A673 (cell line): Measurements from ENCODE around the gene CARD11.

ENCODE experiments used
- EZH2 ChIP-seq: fragments of 200-600 bp; sonication (generic); IDR thresholded peaks from 2 replicates; pipeline ENCODE4 v1.6.1; 2017; ENCODE audit warnings: borderline replicate concordance, low read depth, mild to moderate bottlenecking, mixed read lengths, antibody characterized with exemption, low read length; ENCODE audit not compliant: poor library complexity, severe bottlenecking
- TF ChIP-seq, protein P1 (sequence below): fragments of 300-800, 200-600 bp; sonication (generic); conservative IDR thresholded peaks from 2 replicates; pipeline ENCODE4 v1.5.1; 2017; ENCODE audit warnings: low read depth, mild to moderate bottlenecking, antibody characterized with exemption, low read length, moderate library complexity, mixed read lengths

DNA sequence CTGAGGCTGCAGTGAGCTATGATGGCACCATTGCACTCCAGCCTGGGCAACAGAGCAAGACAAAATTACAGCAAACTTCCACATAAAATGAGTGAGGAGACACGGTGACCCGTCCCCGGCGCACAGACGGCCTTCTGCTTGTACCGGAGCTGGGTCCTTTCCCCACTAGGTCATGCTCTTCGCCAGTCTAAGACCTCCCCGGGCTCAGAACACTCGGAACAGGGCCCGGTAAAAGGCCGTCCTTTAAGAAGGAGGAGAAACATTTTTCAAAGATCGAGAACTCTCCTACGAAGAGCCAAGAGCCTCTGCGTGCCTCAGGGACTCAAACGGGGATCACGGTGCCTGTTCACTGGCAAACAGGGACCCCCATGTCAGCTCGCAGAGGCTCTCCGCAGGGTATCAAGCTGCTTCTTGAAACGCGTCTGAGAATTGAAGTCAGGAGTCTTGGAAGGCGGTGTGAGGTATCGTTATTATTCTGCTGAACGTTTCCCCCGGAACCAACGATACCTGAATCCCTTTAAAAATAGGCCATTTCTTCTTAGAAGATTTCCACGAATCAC is 9.0 kb downstream of the CARD11 start:
- no peak for TF ChIP-seq EZH2
- TF ChIP-seq, protein P1, sequence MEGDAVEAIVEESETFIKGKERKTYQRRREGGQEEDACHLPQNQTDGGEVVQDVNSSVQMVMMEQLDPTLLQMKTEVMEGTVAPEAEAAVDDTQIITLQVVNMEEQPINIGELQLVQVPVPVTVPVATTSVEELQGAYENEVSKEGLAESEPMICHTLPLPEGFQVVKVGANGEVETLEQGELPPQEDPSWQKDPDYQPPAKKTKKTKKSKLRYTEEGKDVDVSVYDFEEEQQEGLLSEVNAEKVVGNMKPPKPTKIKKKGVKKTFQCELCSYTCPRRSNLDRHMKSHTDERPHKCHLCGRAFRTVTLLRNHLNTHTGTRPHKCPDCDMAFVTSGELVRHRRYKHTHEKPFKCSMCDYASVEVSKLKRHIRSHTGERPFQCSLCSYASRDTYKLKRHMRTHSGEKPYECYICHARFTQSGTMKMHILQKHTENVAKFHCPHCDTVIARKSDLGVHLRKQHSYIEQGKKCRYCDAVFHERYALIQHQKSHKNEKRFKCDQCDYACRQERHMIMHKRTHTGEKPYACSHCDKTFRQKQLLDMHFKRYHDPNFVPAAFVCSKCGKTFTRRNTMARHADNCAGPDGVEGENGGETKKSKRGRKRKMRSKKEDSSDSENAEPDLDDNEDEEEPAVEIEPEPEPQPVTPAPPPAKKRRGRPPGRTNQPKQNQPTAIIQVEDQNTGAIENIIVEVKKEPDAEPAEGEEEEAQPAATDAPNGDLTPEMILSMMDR, result no peak
